SHP77 (cell line): Measurements from ENCODE around the gene GPR78.
"Not testable (repeated sequence)": the region's sequence is repeated elsewhere in the genome, so short reads cannot be mapped to it uniquely, and the experiment has no call there.

Experiments
- DNase-seq, 2 experiments: peaks; one replicate each; lab custom pipeline; 2025; lab: John Stamatoyannopoulos, UW

Gene GPR78

DNA sequence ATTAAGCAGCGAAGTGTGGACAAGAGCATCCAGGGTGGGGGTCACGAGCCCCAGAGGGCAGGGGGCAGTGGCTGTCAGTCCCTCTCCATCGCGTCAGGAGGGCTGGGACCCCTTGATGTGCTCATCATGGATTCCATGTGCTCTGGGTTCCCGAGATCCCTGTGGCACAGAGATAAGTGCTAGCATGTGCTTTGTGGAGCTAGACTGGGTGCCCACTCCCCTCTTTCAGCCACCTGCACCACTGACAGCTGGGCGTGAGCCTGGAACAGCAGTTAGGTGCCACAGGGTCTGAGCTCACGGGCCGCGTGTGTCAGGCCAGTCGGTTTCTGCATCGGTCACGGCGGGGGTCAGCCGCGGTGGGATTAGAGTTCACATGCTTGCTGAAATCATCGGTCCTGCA is 36.6 kb downstream of the GPR78 start:
- DNase-seq, result no peak

DNA sequence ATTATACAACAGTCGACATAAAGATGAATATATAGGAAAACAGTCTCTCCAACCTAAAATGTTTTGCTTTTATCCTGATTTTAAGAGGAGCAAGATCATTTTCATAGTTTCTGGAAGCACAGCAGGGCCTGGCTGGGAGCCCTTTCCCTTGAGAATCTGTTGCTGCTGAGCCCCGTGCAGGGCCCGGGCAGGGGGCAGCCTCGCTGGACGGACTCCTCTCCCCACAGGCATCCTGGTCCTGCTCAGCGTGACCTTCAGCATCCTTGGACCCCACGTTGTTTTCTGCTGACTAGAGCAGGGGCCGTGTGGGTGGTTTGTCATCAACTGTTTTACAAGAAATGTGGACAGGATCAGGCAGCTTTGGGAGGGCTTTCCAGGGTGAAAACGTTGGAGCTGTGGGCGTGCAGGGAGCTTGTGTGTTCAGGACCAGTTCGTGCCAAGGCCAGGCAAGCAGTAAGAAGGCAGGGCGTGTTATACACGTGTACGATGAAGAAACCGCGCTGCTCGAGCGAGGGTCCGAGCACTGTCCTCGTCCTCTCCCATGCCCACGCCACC is 37.4 kb downstream of the GPR78 start:
- DNase-seq, result no peak

DNA sequence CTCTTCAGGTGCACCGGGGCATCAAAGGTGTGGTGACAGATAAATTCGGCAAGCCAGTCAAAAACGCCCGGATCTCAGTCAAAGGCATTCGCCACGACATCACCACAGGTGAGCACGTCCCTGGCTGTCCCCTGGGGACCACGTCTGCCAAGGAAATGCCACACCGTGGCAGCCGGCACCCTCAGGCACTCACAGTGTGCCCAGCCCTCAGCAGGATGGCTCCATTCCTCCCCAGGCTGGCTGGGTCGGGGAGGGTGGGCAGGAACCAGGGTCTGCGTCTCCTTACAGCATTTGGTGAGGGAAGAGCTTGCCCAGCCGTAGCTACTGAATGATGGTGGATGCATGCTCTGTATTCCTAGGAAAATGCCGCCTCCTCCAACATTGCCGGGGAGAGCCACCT is 38.2 kb downstream of the GPR78 start:
- DNase-seq, result no peak

DNA sequence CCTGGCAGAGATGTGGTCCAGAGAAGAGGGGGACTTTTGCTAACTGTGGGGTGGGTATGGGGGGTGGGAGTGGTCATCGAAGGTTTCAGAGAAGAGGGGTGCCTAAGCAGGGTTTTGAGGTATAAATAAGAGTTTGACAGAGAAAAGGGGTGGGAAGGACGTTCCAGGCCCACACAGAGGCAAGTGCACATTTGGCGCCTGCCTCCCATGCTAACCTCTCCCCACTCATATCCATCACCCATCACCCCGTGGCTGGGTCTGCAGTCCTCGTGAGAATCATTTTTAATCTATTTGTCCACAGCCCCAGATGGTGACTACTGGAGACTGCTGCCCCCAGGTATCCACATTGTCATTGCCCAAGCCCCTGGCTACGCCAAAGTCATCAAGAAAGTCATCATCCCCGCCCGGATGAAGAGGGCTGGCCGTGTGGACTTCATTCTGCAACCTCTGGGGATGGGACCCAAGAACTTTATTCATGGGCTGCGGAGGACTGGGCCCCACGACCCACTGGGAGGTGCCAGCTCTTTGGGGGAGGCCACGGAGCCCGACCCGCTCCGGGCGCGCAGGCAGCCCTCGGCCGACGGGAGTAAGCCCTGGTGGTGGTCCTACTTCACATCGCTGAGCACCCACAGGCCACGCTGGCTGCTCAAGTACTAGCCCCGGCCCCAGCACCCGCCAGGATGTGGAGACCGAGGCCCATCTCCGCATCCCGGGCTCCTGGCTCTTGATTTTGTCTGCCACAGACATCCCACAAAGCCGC is 38.9 kb downstream of the GPR78 start:
- DNase-seq, result no peak

DNA sequence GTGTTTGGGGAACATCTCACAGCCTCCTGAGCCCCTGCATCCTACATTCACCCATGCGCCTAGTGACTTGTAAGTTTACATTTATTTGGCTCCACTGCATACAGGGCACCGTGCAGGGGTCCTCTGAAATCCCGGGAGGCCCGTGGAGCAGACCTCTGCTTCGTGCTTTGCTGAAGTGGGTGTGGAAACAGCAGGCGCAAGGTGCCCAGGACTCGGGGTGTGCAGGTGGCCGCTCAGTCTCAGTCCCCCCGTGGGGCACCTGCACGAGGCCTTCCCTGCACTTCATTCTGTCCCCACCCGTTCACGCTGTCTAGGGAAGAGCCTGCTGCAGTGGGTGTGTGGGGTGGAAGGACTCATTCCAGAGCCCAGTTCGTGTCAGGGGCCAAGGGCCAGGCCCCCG is 40.9 kb downstream of the GPR78 start:
- DNase-seq, result not testable (repeated sequence)

DNA sequence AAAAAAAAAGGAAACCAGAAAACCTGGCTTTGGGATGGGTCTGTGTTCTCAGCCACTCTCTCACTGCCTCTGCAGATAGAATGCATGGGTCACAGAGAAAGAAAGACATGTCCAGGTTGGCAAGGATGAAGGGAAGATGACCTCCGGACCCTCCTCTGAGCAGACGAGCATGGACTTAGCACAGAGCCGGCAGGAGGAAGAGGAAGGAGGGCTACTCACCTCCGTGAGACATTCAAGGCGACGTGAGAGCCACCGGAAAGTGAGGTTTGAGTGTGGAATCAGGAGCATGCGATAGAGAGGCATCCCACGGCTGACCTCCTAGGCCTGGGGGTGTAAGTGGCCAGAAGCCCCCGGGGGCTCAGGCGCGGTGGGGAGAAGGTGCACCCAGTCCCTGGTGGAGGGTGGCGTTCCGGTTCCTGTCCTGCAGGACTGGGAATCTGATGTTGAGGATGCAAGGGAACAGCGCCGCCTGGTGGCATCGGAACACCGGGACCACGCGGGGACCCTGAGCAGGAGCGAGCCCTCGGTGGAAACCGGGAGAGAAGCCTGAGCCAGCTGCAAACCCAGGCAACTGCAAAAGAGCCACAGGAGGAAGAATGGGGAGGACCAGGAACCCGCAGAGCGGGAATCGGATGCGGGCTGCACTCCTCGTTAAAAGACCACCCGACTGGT is 44.5 kb downstream of the GPR78 start:
- not testable (repeated sequence) for DNase-seq

DNA sequence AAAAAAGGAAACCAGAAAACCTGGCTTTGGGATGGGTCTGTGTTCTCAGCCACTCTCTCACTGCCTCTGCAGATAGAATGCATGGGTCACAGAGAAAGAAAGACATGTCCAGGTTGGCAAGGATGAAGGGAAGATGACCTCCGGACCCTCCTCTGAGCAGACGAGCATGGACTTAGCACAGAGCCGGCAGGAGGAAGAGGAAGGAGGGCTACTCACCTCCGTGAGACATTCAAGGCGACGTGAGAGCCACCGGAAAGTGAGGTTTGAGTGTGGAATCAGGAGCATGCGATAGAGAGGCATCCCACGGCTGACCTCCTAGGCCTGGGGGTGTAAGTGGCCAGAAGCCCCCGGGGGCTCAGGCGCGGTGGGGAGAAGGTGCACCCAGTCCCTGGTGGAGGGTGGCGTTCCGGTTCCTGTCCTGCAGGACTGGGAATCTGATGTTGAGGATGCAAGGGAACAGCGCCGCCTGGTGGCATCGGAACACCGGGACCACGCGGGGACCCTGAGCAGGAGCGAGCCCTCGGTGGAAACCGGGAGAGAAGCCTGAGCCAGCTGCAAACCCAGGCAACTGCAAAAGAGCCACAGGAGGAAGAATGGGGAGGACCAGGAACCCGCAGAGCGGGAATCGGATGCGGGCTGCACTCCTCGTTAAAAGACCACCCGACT is 50.2 kb downstream of the GPR78 start:
- DNase-seq, result not testable (repeated sequence)

DNA sequence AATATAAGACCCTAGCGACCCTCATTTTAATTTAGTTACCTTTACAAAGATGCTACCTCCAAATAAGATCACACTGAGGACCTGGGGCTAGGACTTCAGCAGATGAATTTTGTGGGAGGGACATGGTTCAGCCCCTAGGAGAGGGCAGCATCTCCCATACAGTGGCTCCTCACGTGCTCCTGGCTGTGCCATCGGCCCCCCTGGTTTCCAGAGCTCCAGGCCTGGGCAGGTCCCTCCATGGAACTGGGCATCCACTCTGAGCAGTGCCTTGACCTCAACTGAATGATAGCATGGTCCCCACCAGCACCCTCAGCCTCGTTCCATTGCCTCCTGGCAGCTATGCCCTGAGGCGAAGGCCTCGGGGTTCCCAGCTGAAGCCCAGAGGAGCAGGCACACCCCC is 51.7 kb downstream of the GPR78 start:
- DNase-seq, result not testable (repeated sequence)

DNA sequence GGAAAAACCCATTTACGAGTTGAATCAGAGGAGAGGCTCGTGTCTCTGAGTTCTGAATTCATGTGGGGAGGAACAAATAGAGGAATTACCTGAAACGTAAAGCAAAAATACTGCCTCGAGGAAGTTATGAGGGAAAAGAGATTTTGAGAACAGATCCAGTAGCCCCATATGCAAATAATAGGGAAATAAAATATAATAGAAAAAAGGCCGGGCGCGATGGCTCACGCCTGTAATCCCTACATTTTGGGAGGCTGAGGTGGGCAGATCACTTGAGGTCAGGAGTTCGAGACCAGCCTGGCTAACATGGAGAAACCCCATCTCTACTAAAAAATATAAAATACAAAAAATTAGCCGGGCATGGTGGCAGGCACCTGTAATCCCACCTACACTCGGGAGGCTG is 54.6 kb downstream of the GPR78 start:
- not testable (repeated sequence) for DNase-seq

DNA sequence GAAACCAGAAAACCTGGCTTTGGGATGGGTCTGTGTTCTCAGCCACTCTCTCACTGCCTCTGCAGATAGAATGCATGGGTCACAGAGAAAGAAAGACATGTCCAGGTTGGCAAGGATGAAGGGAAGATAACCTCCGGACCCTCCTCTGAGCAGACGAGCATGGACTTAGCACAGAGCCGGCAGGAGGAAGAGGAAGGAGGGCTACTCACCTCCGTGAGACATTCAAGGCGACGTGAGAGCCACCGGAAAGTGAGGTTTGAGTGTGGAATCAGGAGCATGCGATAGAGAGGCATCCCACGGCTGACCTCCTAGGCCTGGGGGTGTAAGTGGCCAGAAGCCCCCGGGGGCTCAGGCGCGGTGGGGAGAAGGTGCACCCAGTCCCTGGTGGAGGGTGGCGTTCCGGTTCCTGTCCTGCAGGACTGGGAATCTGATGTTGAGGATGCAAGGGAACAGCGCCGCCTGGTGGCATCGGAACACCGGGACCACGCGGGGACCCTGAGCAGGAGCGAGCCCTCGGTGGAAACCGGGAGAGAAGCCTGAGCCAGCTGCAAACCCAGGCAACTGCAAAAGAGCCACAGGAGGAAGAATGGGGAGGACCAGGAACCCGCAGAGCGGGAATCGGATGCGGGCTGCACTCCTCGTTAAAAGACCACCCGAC is 55.8 kb downstream of the GPR78 start:
- DNase-seq, result not testable (repeated sequence)
